Measurements from ENCODE around the gene ILK.

ILK gene

GRCh38 chr11:6583584-6583983 lies 20.0 kb upstream of the ILK start:
- Histone ChIP-seq H3K27me3 (ENCODE audit: control insufficient read depth, insufficient read depth, low read length) (no peaks in the 10 kb centered on the region), H3K36me3 (ENCODE audit: control insufficient read depth, insufficient read depth, low read length) (no peaks in the 10 kb centered on the region), H3K27ac (ENCODE audit: low read depth, low read length) (no peak overlapping the region), H3K9ac (ENCODE audit: low read length) (no peak overlapping the region), H3K4me1 (ENCODE audit: control insufficient read depth, insufficient read depth, low read length) (peaks cover 13% of the 10 kb centered on the region), H3K4me3 (ENCODE audit: low read length) (no peak overlapping the region)

GRCh38 chr11:6584528-6584927 lies 19.0 kb upstream of the ILK start:
- Histone ChIP-seq H3K27ac (ENCODE audit: low read depth, low read length) (no peak overlapping the region), H3K36me3 (ENCODE audit: control insufficient read depth, insufficient read depth, low read length) (no peaks in the 10 kb centered on the region), H3K9ac (ENCODE audit: low read length) (no peak overlapping the region), H3K4me3 (ENCODE audit: low read length) (no peak overlapping the region), H3K27me3 (ENCODE audit: control insufficient read depth, insufficient read depth, low read length) (no peaks in the 10 kb centered on the region), H3K4me1 (ENCODE audit: control insufficient read depth, insufficient read depth, low read length) (peaks cover 13% of the 10 kb centered on the region)

- Histone ChIP-seq H3K4me3 (ENCODE audit: low read length) (peak overlapping the region; percentile 23), H3K27me3 (ENCODE audit: control insufficient read depth, insufficient read depth, low read length) (no peaks in the 10 kb centered on the region), H3K4me1 (ENCODE audit: control insufficient read depth, insufficient read depth, low read length) (peaks cover 13% of the 10 kb centered on the region), H3K36me3 (ENCODE audit: control insufficient read depth, insufficient read depth, low read length) (no peaks in the 10 kb centered on the region), H3K27ac (ENCODE audit: low read depth, low read length) (peak overlapping the region; percentile 72), H3K9ac (ENCODE audit: low read length) (no peak overlapping the region)
Measured at GRCh38 chr11:6586434-6587359, 16.9 kb upstream of the ILK start.

- H3K27ac ChIP-seq (ENCODE audit: low read depth, low read length): peak overlapping the region; percentile 72
Measured at GRCh38 chr11:6587360-6587953, 16.1 kb upstream of the ILK start.

GRCh38 chr11:6588018-6588417 lies 15.6 kb upstream of the ILK start:
- Histone ChIP-seq H3K4me3 (ENCODE audit: low read length) (no peak overlapping the region), H3K27me3 (ENCODE audit: control insufficient read depth, insufficient read depth, low read length) (no peaks in the 10 kb centered on the region), H3K36me3 (ENCODE audit: control insufficient read depth, insufficient read depth, low read length) (no peaks in the 10 kb centered on the region), H3K27ac (ENCODE audit: low read depth, low read length) (peak overlapping the region; percentile 72), H3K9ac (ENCODE audit: low read length) (no peak overlapping the region), H3K4me1 (ENCODE audit: control insufficient read depth, insufficient read depth, low read length) (peaks cover 13% of the 10 kb centered on the region)

More at GRCh38 chr11:6587360-6587953, 16.1 kb upstream of the ILK start:
- Histone ChIP-seq H3K9ac (ENCODE audit: low read length) (no peak overlapping the region), H3K4me3 (ENCODE audit: low read length) (no peak overlapping the region), H3K27me3 (ENCODE audit: control insufficient read depth, insufficient read depth, low read length) (no peaks in the 10 kb centered on the region), H3K4me1 (ENCODE audit: control insufficient read depth, insufficient read depth, low read length) (peaks cover 13% of the 10 kb centered on the region), H3K36me3 (ENCODE audit: control insufficient read depth, insufficient read depth, low read length) (no peaks in the 10 kb centered on the region)

GRCh38 chr11:6594142-6594768 lies 9.3 kb upstream of the ILK start:
- Histone ChIP-seq H3K36me3 (ENCODE audit: control insufficient read depth, insufficient read depth, low read length) (peaks cover 7% of the 10 kb centered on the region), H3K27me3 (ENCODE audit: control insufficient read depth, insufficient read depth, low read length) (no peaks in the 10 kb centered on the region), H3K9ac (ENCODE audit: low read length) (no peak overlapping the region), H3K27ac (ENCODE audit: low read depth, low read length) (peak overlapping the region; percentile 88), H3K4me3 (ENCODE audit: low read length) (no peak overlapping the region), H3K4me1 (ENCODE audit: control insufficient read depth, insufficient read depth, low read length) (peaks cover 22% of the 10 kb centered on the region)

GRCh38 chr11:6596239-6596877 lies 7.2 kb upstream of the ILK start:
- Histone ChIP-seq H3K4me3 (ENCODE audit: low read length) (no peak overlapping the region), H3K27me3 (ENCODE audit: control insufficient read depth, insufficient read depth, low read length) (no peaks in the 10 kb centered on the region), H3K4me1 (ENCODE audit: control insufficient read depth, insufficient read depth, low read length) (peaks cover 22% of the 10 kb centered on the region), H3K9ac (ENCODE audit: low read length) (no peak overlapping the region), H3K36me3 (ENCODE audit: control insufficient read depth, insufficient read depth, low read length) (peaks cover 27% of the 10 kb centered on the region), H3K27ac (ENCODE audit: low read depth, low read length) (peak overlapping the region; percentile 88)

GRCh38 chr11:6598555-6598954 lies 5.0 kb upstream of the ILK start:
- no peak overlapping the region for H3K9ac ChIP-seq (ENCODE audit: low read length)
- H3K4me3 ChIP-seq (ENCODE audit: low read length): no peak overlapping the region
- peaks cover 31% of the 10 kb centered on the region for H3K36me3 ChIP-seq (ENCODE audit: control insufficient read depth, insufficient read depth, low read length)
- H3K27me3 ChIP-seq (ENCODE audit: control insufficient read depth, insufficient read depth, low read length): no peaks in the 10 kb centered on the region
- H3K4me1 ChIP-seq (ENCODE audit: control insufficient read depth, insufficient read depth, low read length): peaks cover 35% of the 10 kb centered on the region
- peak overlapping the region; percentile 88 for H3K27ac ChIP-seq (ENCODE audit: low read depth, low read length)

- peaks cover 35% of the 10 kb centered on the region for H3K4me1 ChIP-seq (ENCODE audit: control insufficient read depth, insufficient read depth, low read length)
- peaks cover 31% of the 10 kb centered on the region for H3K36me3 ChIP-seq (ENCODE audit: control insufficient read depth, insufficient read depth, low read length)
- H3K27me3 ChIP-seq (ENCODE audit: control insufficient read depth, insufficient read depth, low read length): no peaks in the 10 kb centered on the region
Measured at GRCh38 chr11:6599449-6599848, 4.1 kb upstream of the ILK start.

GRCh38 chr11:6599881-6600390 lies 3.6 kb upstream of the ILK start:
- Histone ChIP-seq H3K4me1 (ENCODE audit: control insufficient read depth, insufficient read depth, low read length) (peaks cover 35% of the 10 kb centered on the region), H3K36me3 (ENCODE audit: control insufficient read depth, insufficient read depth, low read length) (peaks cover 31% of the 10 kb centered on the region), H3K27ac (ENCODE audit: low read depth, low read length) (no peak overlapping the region), H3K4me3 (ENCODE audit: low read length) (no peak overlapping the region), H3K9ac (ENCODE audit: low read length) (no peak overlapping the region), H3K27me3 (ENCODE audit: control insufficient read depth, insufficient read depth, low read length) (no peaks in the 10 kb centered on the region)

More at GRCh38 chr11:6599449-6599848, 4.1 kb upstream of the ILK start:
- Histone ChIP-seq H3K9ac (ENCODE audit: low read length) (no peak overlapping the region), H3K27ac (ENCODE audit: low read depth, low read length) (peak overlapping the region; percentile 88), H3K4me3 (ENCODE audit: low read length) (no peak overlapping the region)

- Histone ChIP-seq H3K4me3 (ENCODE audit: low read length) (no peak overlapping the region), H3K36me3 (ENCODE audit: control insufficient read depth, insufficient read depth, low read length) (peaks cover 31% of the 10 kb centered on the region), H3K27ac (ENCODE audit: low read depth, low read length) (no peak overlapping the region), H3K27me3 (ENCODE audit: control insufficient read depth, insufficient read depth, low read length) (no peaks in the 10 kb centered on the region), H3K9ac (ENCODE audit: low read length) (no peak overlapping the region), H3K4me1 (ENCODE audit: control insufficient read depth, insufficient read depth, low read length) (peaks cover 30% of the 10 kb centered on the region)
Measured at GRCh38 chr11:6601041-6601461, 2.5 kb upstream of the ILK start.
